Renal pelvis (tissue), 12 donors: ENCODE measurements around the gene NRROS. TPM values are rescaled to one million over a fixed set of nuclear protein-coding genes. Genes with fewer than 3 reads are reported as not detected.
"Not testable (repeated sequence)": the region's sequence is repeated elsewhere in the genome, so short reads cannot be mapped to it uniquely, and the experiment has no call there.

Source experiments
- DNase-seq: peaks from one replicate; pipeline ENCODE4 v3.0.0-alpha.2; 2013
- long read RNA-seq, 16 experiments: transcript quantifications; one replicate each; lab custom pipeline, GENCODE V29; 2026
- polyA plus RNA-seq, 3 donors: library from polyadenylated mRNA; unstranded; fragments of 120-200 nt; gene quantifications; one replicate each; pipeline ENCODE4 v1.2.1, GENCODE V29; 2013; ENCODE audit not compliant: insufficient read length in 3 of 3

The NRROS gene
- polyA plus RNA-seq: 1 to 10 TPM; 2.6 to 4.2 (median 3.9) TPM
- long read RNA-seq, donor 1, partial matches to known transcripts: 0 of 2 reads
- long read RNA-seq, donor 1, other reads (novel, unspliced or antisense): 0 of 2 reads
- long read RNA-seq, donor 2, partial matches to known transcripts: 0 of 4 reads
- long read RNA-seq, donor 2, other reads (novel, unspliced or antisense): 0 of 4 reads
- long read RNA-seq, donor 3, partial matches to known transcripts: 0 of 4 reads
- long read RNA-seq, donor 3, other reads (novel, unspliced or antisense): 0 of 4 reads
- long read RNA-seq, donor 4, transcript NRROS-201 (3 exons, 2,564 nt): major isoform, 6 of 6 reads
- long read RNA-seq, donor 4, partial matches to known transcripts: 0 of 6 reads
- long read RNA-seq, donor 4, other reads (novel, unspliced or antisense): 0 of 6 reads
- long read RNA-seq, donor 5: 0 reads
- long read RNA-seq, donor 6, partial matches to known transcripts: 0 of 1 reads
- long read RNA-seq, donor 6, other reads (novel, unspliced or antisense): 0 of 1 reads
- long read RNA-seq, donor 7, partial matches to known transcripts: 0 of 2 reads
- long read RNA-seq, donor 7, other reads (novel, unspliced or antisense): 0 of 2 reads
- long read RNA-seq, donor 8, partial matches to known transcripts: 0 of 3 reads
- long read RNA-seq, donor 8, other reads (novel, unspliced or antisense): 0 of 3 reads
- long read RNA-seq, donor 9: 0 reads
- long read RNA-seq, donor 10, partial matches to known transcripts: 0 of 1 reads
- long read RNA-seq, donor 10, other reads (novel, unspliced or antisense): 0 of 1 reads
- long read RNA-seq, donor 11, partial matches to known transcripts: 0 of 1 reads
- long read RNA-seq, donor 11, other reads (novel, unspliced or antisense): 0 of 1 reads
- long read RNA-seq, donor 12, partial matches to known transcripts: 0 of 3 reads
- long read RNA-seq, donor 12, other reads (novel, unspliced or antisense): 0 of 3 reads
- long read RNA-seq, donor 13, partial matches to known transcripts: 0 of 4 reads
- long read RNA-seq, donor 13, other reads (novel, unspliced or antisense): 0 of 4 reads
- long read RNA-seq, donor 14: 0 reads
- long read RNA-seq, donor 15, partial matches to known transcripts: 0 of 2 reads
- long read RNA-seq, donor 15, other reads (novel, unspliced or antisense): 0 of 2 reads
- long read RNA-seq, donor 16: 0 reads

DNA sequence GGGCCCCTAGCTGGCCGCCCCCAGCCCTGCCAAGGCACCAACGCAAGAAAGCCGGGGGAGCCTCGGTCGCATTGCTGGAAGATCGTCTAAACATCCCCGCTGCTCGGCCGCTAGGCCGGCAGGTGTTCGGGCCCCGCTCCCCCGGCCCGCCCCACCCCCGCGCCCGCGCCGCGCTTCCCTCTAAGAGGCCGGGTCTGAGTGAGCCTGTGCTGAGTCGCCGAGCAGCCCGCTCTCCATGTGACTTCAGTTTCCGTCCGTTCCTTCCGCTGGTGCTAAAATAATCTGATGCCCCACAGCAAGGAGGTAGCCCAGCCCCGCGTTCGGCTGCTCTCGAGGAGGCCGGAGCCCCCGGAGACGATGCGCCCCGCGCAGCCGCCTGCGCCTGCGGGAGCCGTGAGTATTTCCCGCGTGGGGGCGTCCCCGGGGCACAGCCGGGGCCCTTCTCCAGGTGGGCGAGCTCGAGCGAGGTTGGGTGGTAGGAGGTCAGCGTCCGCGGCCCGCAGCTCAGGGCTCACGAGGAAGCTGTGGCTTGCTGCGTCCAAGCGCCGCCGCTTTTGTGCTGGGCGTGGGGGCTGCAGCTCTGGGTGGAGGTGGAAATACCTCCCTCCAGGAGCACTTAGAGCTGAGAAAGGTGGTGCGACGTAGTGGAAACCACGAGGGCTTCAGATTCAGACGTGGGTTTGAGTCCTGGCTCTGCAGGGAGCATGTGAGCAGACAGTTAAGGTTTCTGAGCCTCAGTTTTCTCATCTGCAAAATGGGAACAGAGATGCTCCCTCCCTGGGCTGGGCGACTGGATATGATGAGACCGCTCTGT is at the start of gene NRROS:
Gene NRROS (plus strand): TSS at position 212 of the 814 bp plus-strand sequence. CDS start 14,846 bp downstream, outside the sequence.
- peak; percentile 59 for DNase-seq

- no peak for DNase-seq
Observed at GRCh38 chr3:196590279-196590678, 49.2 kb upstream of the NRROS start.

DNA sequence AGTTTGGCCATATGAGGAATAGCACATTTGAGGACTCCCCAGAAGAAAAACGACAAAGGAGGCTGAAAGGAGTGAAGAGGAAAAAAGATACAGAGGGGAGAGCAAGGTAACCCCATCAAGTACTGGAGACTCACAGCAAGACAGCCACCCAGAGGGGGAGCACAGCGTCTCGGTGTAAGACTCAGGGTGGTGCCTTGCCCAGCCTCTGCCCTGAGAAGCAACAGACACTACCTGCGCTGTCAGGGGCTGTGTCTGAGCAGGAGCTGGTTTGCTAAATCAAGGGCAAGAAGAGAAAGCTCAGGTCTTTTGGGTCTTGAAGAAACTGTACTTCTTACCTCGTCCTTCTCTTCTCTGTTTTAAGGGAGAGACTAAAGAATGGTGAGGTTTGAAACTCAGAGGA is 43.1 kb upstream of the NRROS start:
- no peak for DNase-seq

GRCh38 chr3:196597971-196598733 is 41.3 kb upstream of the NRROS start:
- DNase-seq: not testable (repeated sequence)

- DNase-seq: no peak
Observed at GRCh38 chr3:196599734-196600128, 39.8 kb upstream of the NRROS start.

DNA sequence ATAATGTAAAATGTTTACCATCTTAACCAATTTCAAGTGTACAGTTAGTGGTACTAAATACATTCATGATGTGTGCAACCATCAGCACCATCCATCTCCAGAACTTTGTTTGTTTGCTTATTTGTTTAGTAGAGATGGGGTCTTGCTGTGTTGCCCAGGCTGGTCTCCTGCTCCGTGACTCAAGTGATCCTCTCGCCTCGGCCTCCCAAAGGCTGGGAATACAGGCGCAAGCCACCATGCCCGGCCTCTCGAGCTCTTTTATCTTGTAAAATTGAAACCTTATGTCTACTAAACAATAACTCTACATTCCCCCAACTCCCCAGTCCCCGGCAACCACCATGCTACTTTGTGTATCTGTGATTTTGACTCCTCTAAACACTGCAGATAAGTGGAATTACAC is 39.1 kb upstream of the NRROS start:
- no peak for DNase-seq

- no peak for DNase-seq
Observed at GRCh38 chr3:196602673-196603072, 36.8 kb upstream of the NRROS start.

DNA sequence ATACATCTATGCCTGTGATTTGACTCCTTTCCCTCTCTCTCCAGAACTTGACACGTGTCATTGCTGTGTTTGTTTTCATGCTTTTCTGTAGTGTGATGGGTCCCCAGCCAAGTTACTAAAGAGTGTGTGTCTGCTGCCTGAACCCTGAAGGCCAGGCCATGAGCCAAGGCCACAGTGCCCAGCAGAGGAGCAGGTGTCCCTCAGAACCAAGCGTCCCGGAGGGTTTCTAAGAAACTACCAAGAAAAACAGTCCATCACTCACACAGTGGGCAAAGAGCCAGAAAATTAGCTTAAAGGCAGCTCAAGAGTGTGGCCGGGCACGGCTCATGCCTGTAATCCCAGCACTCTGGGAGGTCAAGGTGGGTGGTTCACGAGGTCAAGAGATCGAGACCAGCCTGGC is 35.8 kb upstream of the NRROS start:
- DNase-seq: no peak

- DNase-seq: no peak
Observed at GRCh38 chr3:196604548-196604947, 34.9 kb upstream of the NRROS start.

DNA sequence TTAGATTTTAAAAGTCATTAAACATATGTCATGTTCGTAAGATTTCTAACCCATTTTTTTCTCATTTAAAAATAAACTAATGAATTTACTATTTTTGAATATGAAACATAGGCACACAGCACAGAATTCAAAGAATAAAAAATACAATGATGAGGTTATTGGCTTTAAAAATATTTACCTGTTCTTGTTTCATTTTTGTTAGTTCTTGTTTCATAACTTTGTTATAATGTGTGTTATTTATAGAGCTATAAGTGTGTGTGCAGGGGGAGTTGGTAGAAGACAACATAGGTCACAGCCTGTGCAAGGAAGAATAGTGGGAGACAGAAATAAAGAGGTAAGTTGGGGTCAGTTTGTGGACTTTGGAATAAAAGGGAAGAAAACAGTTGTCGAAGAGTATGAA is 30.8 kb upstream of the NRROS start:
- DNase-seq: no peak

GRCh38 chr3:196609343-196609775 is 30.1 kb upstream of the NRROS start:
- peak; percentile 76 for DNase-seq

DNA sequence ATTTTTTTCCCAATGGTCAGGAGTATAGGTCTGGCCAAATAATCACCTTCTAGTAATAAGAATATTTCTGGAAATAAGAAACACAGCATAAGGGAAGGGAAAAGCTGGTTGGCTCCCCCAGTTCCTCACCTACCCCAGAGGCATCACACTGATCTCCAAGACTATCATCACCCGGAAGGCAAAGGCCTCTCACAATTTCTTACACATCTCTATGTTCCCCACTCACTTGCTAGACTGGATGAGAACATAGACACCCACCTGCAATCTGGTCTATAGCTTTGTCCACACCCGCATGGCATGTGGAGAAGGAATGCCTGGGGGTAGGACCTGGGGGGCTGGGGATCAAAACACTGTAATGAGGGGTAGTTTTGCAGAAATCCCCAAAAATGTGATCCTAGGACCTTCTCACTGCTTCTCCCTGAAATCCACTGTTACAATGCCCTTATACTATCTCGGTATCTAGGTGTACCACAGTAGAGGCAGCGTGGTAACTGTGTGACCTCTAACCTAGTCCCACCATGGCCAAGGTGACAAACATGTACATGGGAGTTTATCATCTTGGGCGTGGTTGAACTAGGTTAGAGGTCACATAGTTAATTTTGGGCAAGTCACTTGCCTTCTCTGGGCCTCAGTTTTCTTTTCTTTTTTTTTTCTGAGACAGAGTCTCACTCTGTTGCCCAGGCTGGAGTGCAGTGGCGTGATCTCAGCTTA is 29.5 kb upstream of the NRROS start:
- no peak for DNase-seq

DNA sequence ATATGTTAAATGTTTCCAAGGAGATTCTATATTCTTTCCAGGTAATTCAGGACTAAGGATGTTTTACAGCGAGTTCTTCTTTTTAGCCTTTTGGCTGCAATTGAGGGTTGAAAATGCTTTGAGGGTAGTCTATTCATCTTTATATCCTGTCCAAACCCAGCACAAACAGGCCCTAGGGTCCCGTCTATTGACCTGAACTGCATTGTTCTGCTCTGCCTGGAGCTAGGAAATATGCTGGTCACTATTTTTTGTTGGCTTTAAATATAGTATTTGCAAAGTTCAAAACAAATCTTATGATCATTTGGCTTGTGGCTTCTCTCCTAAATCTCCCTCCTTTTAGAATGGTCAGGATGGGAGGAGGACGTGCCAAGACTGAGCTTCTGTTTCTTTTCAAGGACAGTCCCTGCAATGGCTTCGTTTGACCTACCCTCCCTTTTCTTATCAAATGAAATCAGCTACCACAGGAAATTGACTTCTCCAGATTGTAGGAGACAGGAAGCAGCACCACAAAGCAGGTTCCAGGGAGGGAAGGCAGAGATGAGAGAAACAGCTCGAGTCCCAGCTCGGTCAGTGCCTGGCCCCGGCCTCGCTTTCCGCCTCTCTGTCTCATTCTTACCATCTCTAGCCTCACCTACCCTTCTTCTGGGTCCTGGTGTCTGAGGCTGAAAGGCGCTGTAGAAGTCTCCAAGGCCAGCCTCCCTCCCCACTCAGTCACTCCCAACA is 27.6 kb upstream of the NRROS start:
- no peak for DNase-seq

- DNase-seq: not testable (repeated sequence)
Observed at GRCh38 chr3:196615234-196615633, 24.3 kb upstream of the NRROS start.

GRCh38 chr3:196617256-196617655 is 22.2 kb upstream of the NRROS start:
- DNase-seq: no peak

- DNase-seq: no peak
Observed at GRCh38 chr3:196619223-196619622, 20.3 kb upstream of the NRROS start.

- not testable (repeated sequence) for DNase-seq
Observed at GRCh38 chr3:196619627-196620026, 19.9 kb upstream of the NRROS start.

DNA sequence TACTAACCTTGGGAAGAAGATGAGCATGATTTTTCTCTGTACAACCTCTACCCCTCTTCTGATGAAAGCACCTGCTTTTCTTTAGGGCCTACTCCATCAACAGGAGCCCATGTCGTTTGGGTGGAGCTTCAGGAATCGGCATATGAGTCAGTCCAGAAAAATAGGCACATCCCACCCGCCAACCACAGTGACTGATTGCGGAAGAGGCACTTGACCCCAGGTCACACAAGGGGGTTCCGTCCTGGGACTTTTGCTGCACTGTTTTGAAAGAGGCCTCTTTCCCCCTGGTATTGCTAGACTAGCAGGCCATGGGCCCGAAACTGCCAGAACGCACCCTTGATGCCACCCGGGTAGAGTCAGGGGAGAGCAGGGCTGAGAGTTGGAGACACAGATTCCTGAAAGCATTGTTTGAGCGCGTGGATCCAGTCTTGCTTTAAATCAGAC is 19.3 kb upstream of the NRROS start:
- no peak for DNase-seq

- DNase-seq: no peak
Observed at GRCh38 chr3:196620684-196621083, 18.8 kb upstream of the NRROS start.
